H9 (cell line): ENCODE data around the gene TRABD2B. TPM values are rescaled to one million over a fixed set of nuclear protein-coding genes. Genes with fewer than 3 reads are reported as not detected.

Experiments
- DNase-seq: peaks from one replicate; pipeline ENCODE4 v3.0.0-alpha.2; 2017
- H2AFZ ChIP-seq: one replicate; pipeline ENCODE4 v1.6.1; 2013; ENCODE audit warnings: mild to moderate bottlenecking, low read length, control low read depth, moderate library complexity
- H2AK5ac ChIP-seq: 2 replicates; pipeline ENCODE4 v1.6.1; 2013; ENCODE audit warnings: low read length, control low read depth, mixed read lengths; ENCODE audit not compliant: insufficient read length
- H2BK120ac ChIP-seq: one replicate; pipeline ENCODE4 v1.6.1; 2013; ENCODE audit warnings: low read depth, mild to moderate bottlenecking, low read length, control low read depth, inconsistent platforms; ENCODE audit not compliant: poor library complexity, severe bottlenecking
- H2BK12ac ChIP-seq: 2 replicates; pipeline ENCODE4 v1.6.1; 2013; ENCODE audit warnings: low read length, control low read depth, mixed read lengths, low read depth; ENCODE audit not compliant: insufficient read length
- H2BK15ac ChIP-seq: 2 replicates; pipeline ENCODE4 v1.6.1; 2013; ENCODE audit warnings: low read depth, low read length, control low read depth
- H2BK20ac ChIP-seq: one replicate; pipeline ENCODE4 v1.6.1; 2013; ENCODE audit warnings: low read depth, mild to moderate bottlenecking, low read length, control low read depth, inconsistent platforms; ENCODE audit not compliant: poor library complexity, severe bottlenecking
- H2BK5ac ChIP-seq: 2 replicates; pipeline ENCODE4 v1.6.1; 2013; ENCODE audit warnings: low read length, control low read depth, mixed read lengths; ENCODE audit not compliant: insufficient read length
- H3K14ac ChIP-seq: 2 replicates; pipeline ENCODE4 v1.6.1; 2013; ENCODE audit warnings: low read length, control low read depth; ENCODE audit not compliant: insufficient read depth
- H3K18ac ChIP-seq: 2 replicates; pipeline ENCODE4 v1.6.1; 2013; ENCODE audit warnings: low read depth, mild to moderate bottlenecking, mixed read lengths, low read length, control low read depth; ENCODE audit not compliant: insufficient read length
- H3K23ac ChIP-seq: 2 replicates; pipeline ENCODE4 v1.6.1; 2013; ENCODE audit warnings: low read length, control low read depth, mixed read lengths, low read depth; ENCODE audit not compliant: insufficient read length
- H3K23me2 ChIP-seq: 2 replicates; pipeline ENCODE4 v1.6.1; 2013; ENCODE audit warnings: low read depth, mild to moderate bottlenecking, mixed read lengths, low read length, control low read depth; ENCODE audit not compliant: insufficient read length, poor library complexity, severe bottlenecking
- H3K27ac ChIP-seq: 2 replicates; pipeline ENCODE4 v1.5.1; 2013; ENCODE audit warnings: low read length, control low read depth, mixed read lengths, low read depth; ENCODE audit not compliant: insufficient read length
- H3K27me3 ChIP-seq: 2 replicates; pipeline ENCODE4 v1.6.1; 2013; ENCODE audit warnings: low read length, control low read depth, inconsistent platforms; ENCODE audit not compliant: insufficient read depth
- H3K4ac ChIP-seq: 2 replicates; pipeline ENCODE4 v1.6.1; 2013; ENCODE audit warnings: low read depth, mild to moderate bottlenecking, control low read depth, inconsistent platforms, low read length, moderate library complexity
- H3K4me1 ChIP-seq: 2 replicates; pipeline ENCODE4 v1.6.1; 2013; ENCODE audit warnings: low read length, control low read depth, inconsistent platforms; ENCODE audit not compliant: insufficient read depth
- H3K4me2 ChIP-seq: 2 replicates; pipeline ENCODE4 v1.6.1; 2013; ENCODE audit warnings: low read length, control low read depth, mixed read lengths; ENCODE audit not compliant: insufficient read length, insufficient read depth
- H3K56ac ChIP-seq: 2 replicates; pipeline ENCODE4 v1.6.1; 2013; ENCODE audit warnings: low read depth, mild to moderate bottlenecking, mixed read lengths, low read length, control low read depth; ENCODE audit not compliant: insufficient read length
- H3K79me1 ChIP-seq: 2 replicates; pipeline ENCODE4 v1.6.1; 2013; ENCODE audit warnings: low read depth, mild to moderate bottlenecking, moderate library complexity, low read length, control low read depth, inconsistent platforms; ENCODE audit not compliant: insufficient read depth, poor library complexity, severe bottlenecking
- H3K79me2 ChIP-seq: 2 replicates; pipeline ENCODE4 v1.6.1; 2013; ENCODE audit warnings: low read length, control low read depth, inconsistent platforms; ENCODE audit not compliant: insufficient read depth
- H3K9ac ChIP-seq: 2 replicates; pipeline ENCODE4 v1.6.1; 2013; ENCODE audit warnings: low read length, control low read depth, mixed read lengths; ENCODE audit not compliant: insufficient read length; ENCODE audit errors: extremely low read depth
- H3K9me3 ChIP-seq: one replicate; pipeline ENCODE4 v1.6.1; 2013; ENCODE audit warnings: low read depth, low read length, inconsistent platforms; ENCODE audit not compliant: control insufficient read depth
- H3T11ph ChIP-seq: one replicate; pipeline ENCODE4 v1.6.1; 2013; ENCODE audit warnings: mild to moderate bottlenecking, low read length, control low read depth, inconsistent platforms
- H4K20me1 ChIP-seq: one replicate; pipeline ENCODE4 v1.6.1; 2013; ENCODE audit not compliant: control insufficient read depth, insufficient read length, insufficient read depth
- H4K5ac ChIP-seq: 2 replicates; pipeline ENCODE4 v1.6.1; 2013; ENCODE audit warnings: low read depth, mild to moderate bottlenecking, mixed read lengths, low read length, control low read depth; ENCODE audit not compliant: insufficient read length
- H4K8ac ChIP-seq: replicated peaks from 2 replicates; pipeline ENCODE4 v1.6.1; 2013; ENCODE audit warnings: low read length, control low read depth, mixed read lengths, low read depth; ENCODE audit not compliant: insufficient read length
- H4K91ac ChIP-seq: 2 replicates; pipeline ENCODE4 v1.6.1; 2013; ENCODE audit warnings: low read depth, mild to moderate bottlenecking, moderate library complexity, mixed read lengths, low read length, control low read depth; ENCODE audit not compliant: insufficient read length
- H3K27ac Mint-ChIP-seq, 3 experiments: 2 replicates in 2 of 3; 3 replicates in 1 of 3; pipeline ENCODE4 v1.8.0; 2020 to 2021; ENCODE audit warnings: mixed read lengths in 3 of 3, mild to moderate bottlenecking in 1 of 3, moderate library complexity in 1 of 3
- H3K27me3 Mint-ChIP-seq: 2 replicates; pipeline ENCODE4 v1.8.0; 2021; ENCODE audit warnings: low read depth, mild to moderate bottlenecking, moderate library complexity, mixed read lengths
- H3K36me3 Mint-ChIP-seq, 3 experiments: 2 replicates in 2 of 3; 3 replicates in 1 of 3; pipeline ENCODE4 v1.8.0; 2020 to 2021; ENCODE audit warnings: low read depth in 3 of 3, mixed read lengths in 3 of 3; ENCODE audit not compliant: insufficient read depth in 1 of 3
- H3K4me1 Mint-ChIP-seq, 2 experiments: 2 replicates each; pipeline ENCODE4 v1.8.0; 2020; ENCODE audit warnings: mixed read lengths in 2 of 2
- H3K4me3 Mint-ChIP-seq, 2 experiments: 2 replicates in 1 of 2; 3 replicates in 1 of 2; pipeline ENCODE4 v1.8.0; 2020 to 2021; ENCODE audit warnings: mild to moderate bottlenecking in 2 of 2, mixed read lengths in 2 of 2, moderate library complexity in 1 of 2
- H3K9me3 Mint-ChIP-seq, 2 experiments: 2 replicates in 1 of 2; 3 replicates in 1 of 2; pipeline ENCODE4 v1.8.0; 2020; ENCODE audit warnings: mild to moderate bottlenecking in 2 of 2, mixed read lengths in 2 of 2, moderate library complexity in 1 of 2
- CTCF ChIP-seq: fragments of 200-600 bp; sonication (generic); conservative IDR thresholded peaks from 3 replicates; pipeline ENCODE4 v1.8.0; 2021; ENCODE audit warnings: antibody characterized with exemption, mild to moderate bottlenecking
- WGBS: extraction: QIAGEN DNeasy Blood & Tissue Kit; methylation state at CpG from one replicate; pipeline ENCODE4 v1.1.7; 2013; ENCODE audit warnings: missing lambda C conversion rate, low lambda C conversion rate, mixed read lengths; ENCODE audit not compliant: insufficient read length; ENCODE audit errors: extremely low coverage; 5-methylcytosine and 5-hydroxymethylcytosine counted together
- total RNA-seq: library from RNA; stranded (reverse); gene quantifications from 2 replicates; pipeline ENCODE4 v1.2.1, GENCODE V29; 2021

Gene TRABD2B
- total RNA-seq, 1 experiment from 2014 or later, result 2.3 TPM

- Histone ChIP-seq H2BK5ac (no peak overlapping the region), H3K79me2 (no peaks in the 10 kb centered on the region), H2AK5ac (no peak overlapping the region), H2BK15ac (no peak overlapping the region), H4K20me1 (no peaks in the 10 kb centered on the region), H3K9ac (no peak overlapping the region), H2BK20ac (no peak overlapping the region), H3K56ac (no peak overlapping the region), H3K23ac (no peak overlapping the region), H3K79me1 (no peaks in the 10 kb centered on the region), H3K4me1 (no peaks in the 10 kb centered on the region; the same call in 1 of the 2 replicates), H3K27ac (no peak overlapping the region), H2BK120ac (no peak overlapping the region), H4K91ac (no peak overlapping the region), H4K5ac (no peak overlapping the region), H3T11ph (no peak overlapping the region), H3K9me3 (no peaks in the 10 kb centered on the region), H3K23me2 (no peaks in the 10 kb centered on the region), H3K14ac (no peak overlapping the region; the same call in 1 of the 2 replicates), H2AFZ (no peak overlapping the region), H3K18ac (no peak overlapping the region), H3K4me2 (no peak overlapping the region), H3K4ac (no peak overlapping the region), H4K8ac (no peak overlapping the region), H2BK12ac (no peak overlapping the region), H3K27me3 (no peaks in the 10 kb centered on the region)
- Mint-ChIP-seq H3K27ac (peak overlapping the region in 1 of 3 experiments; percentile 86; a peak in 2 of 7 replicates), H3K4me1 (peaks cover 20 to 25% of the 10 kb centered on the region in 2 experiments), H3K4me3 (no peak overlapping the region), H3K36me3 (no peaks in the 10 kb centered on the region), H3K27me3 (no peaks in the 10 kb centered on the region), H3K9me3 (no peaks in the 10 kb centered on the region)
- WGBS, result no CpG with 5 or more reads among the region's 13 CpGs
- no peak for TF ChIP-seq CTCF
- no peak for DNase-seq
These were observed 82.8 kb downstream of the TRABD2B start for GRCh38 chr1:47914218-47914938.
